CD14-positive monocyte (primary cell): ENCODE data around the gene DPF1. TPM values are rescaled to one million over a fixed set of nuclear protein-coding genes. Genes with fewer than 3 reads are reported as not detected.
"Not testable (repeated sequence)": the region's sequence is repeated elsewhere in the genome, so short reads cannot be mapped to it uniquely, and the experiment has no call there.

Source experiments
- DNase-seq, 3 donors: peaks; one replicate each; pipeline ENCODE4 v3.0.0-alpha.2; 2011 to 2022
- H2AFZ ChIP-seq: 2 replicates; pipeline ENCODE4 v1.6.0; 2012; ENCODE audit warnings: mild to moderate bottlenecking, low read depth, low read length, inconsistent platforms; ENCODE audit not compliant: insufficient read depth, poor library complexity, severe bottlenecking
- H3K27ac ChIP-seq, 2 donors: 1 replicate in 1 of 2; 2 replicates in 1 of 2; pipeline ENCODE4 v1.5.1; 2012 to 2013; ENCODE audit warnings: low read length in 2 of 2, control low read depth in 1 of 2, inconsistent platforms in 1 of 2, low read depth in 1 of 2, mild to moderate bottlenecking in 1 of 2
- H3K27me3 ChIP-seq, 2 donors: one replicate each; pipeline versions ENCODE4 v1.6.0 to v1.6.1; 2011 to 2013; ENCODE audit warnings: low read length in 2 of 2; ENCODE audit not compliant: control insufficient read depth in 2 of 2, insufficient read depth in 2 of 2
- H3K36me3 ChIP-seq, 2 donors: replicated peaks in 1 of 2; 1 replicate in 1 of 2; 2 replicates in 1 of 2; pipeline versions ENCODE4 v1.5.1 to v1.6.1; 2012 to 2013; ENCODE audit warnings: low read length in 2 of 2, control low read depth in 1 of 2, inconsistent platforms in 1 of 2, mild to moderate bottlenecking in 1 of 2; ENCODE audit not compliant: insufficient read depth in 2 of 2, control insufficient read depth in 1 of 2
- H3K4me1 ChIP-seq, 2 donors: 1 replicate in 1 of 2; 2 replicates in 1 of 2; pipeline versions ENCODE4 v1.5.1 to v1.6.1; 2012 to 2013; ENCODE audit warnings: low read length in 2 of 2, control low read depth in 1 of 2, inconsistent platforms in 1 of 2, mild to moderate bottlenecking in 1 of 2, moderate library complexity in 1 of 2; ENCODE audit not compliant: insufficient read depth in 2 of 2, control insufficient read depth in 1 of 2
- H3K4me2 ChIP-seq: replicated peaks from 2 replicates; pipeline ENCODE3; 2012; ENCODE audit warnings: low read length, moderate library complexity, mild to moderate bottlenecking; ENCODE audit not compliant: poor library complexity, severe bottlenecking; ENCODE audit errors: extremely low read depth
- H3K4me3 ChIP-seq, 3 experiments: fragments of 200-600 bp in 1 of 3; sonication (generic) in 1 of 3; replicated peaks in 1 of 3; 1 replicate in 2 of 3; 2 replicates in 1 of 3; pipeline ENCODE4 v1.5.1; 2011 to 2013; ENCODE audit warnings: low read length in 3 of 3, mild to moderate bottlenecking in 3 of 3, control low read depth in 2 of 3, low read depth in 2 of 3, inconsistent platforms in 1 of 3, moderate library complexity in 1 of 3
- H3K79me2 ChIP-seq: 2 replicates; pipeline ENCODE4 v1.6.0; 2012; ENCODE audit warnings: mild to moderate bottlenecking, control low read depth, inconsistent platforms, low read length, moderate library complexity; ENCODE audit not compliant: insufficient read depth
- H3K9ac ChIP-seq: 2 replicates; pipeline ENCODE4 v1.6.0; 2017; ENCODE audit warnings: low read length, mild to moderate bottlenecking; ENCODE audit not compliant: insufficient read depth, poor library complexity, severe bottlenecking
- H3K9me3 ChIP-seq, 2 donors: replicated peaks in 1 of 2; 1 replicate in 1 of 2; 2 replicates in 1 of 2; pipeline versions ENCODE4 v1.5.1 to v1.6.1; 2012 to 2013; ENCODE audit warnings: low read length in 2 of 2, control low read depth in 1 of 2; ENCODE audit not compliant: control insufficient read depth in 1 of 2, insufficient read depth in 1 of 2
- H4K20me1 ChIP-seq: 2 replicates; pipeline ENCODE4 v1.6.0; 2012; ENCODE audit warnings: mild to moderate bottlenecking, low read length, control low read depth, moderate library complexity; ENCODE audit not compliant: insufficient read depth
- H3K27ac Mint-ChIP-seq, 7 donors: one replicate each; pipeline ENCODE4 v1.8.0; 2020; ENCODE audit warnings: mild to moderate bottlenecking in 7 of 7, mixed read lengths in 7 of 7, moderate library complexity in 6 of 7, inconsistent platforms in 2 of 7
- H3K27me3 Mint-ChIP-seq, 3 donors: one replicate each; pipeline ENCODE4 v1.8.0; 2021 to 2022; ENCODE audit warnings: low read depth in 3 of 3, mild to moderate bottlenecking in 3 of 3, mixed read lengths in 3 of 3, moderate library complexity in 3 of 3, inconsistent platforms in 1 of 3
- H3K36me3 Mint-ChIP-seq, 2 donors: one replicate each; pipeline ENCODE4 v1.8.0; 2020; ENCODE audit warnings: mixed read lengths in 2 of 2, inconsistent platforms in 1 of 2, mild to moderate bottlenecking in 1 of 2
- H3K4me1 Mint-ChIP-seq: one replicate; pipeline ENCODE4 v1.8.0; 2020; ENCODE audit warnings: mild to moderate bottlenecking, mixed read lengths
- H3K4me3 Mint-ChIP-seq, 2 donors: one replicate each; pipeline ENCODE4 v1.8.0; 2020; ENCODE audit warnings: mild to moderate bottlenecking in 2 of 2, mixed read lengths in 2 of 2, moderate library complexity in 1 of 2
- H3K9me3 Mint-ChIP-seq, 7 donors: one replicate each; pipeline ENCODE4 v1.8.0; 2020 to 2022; ENCODE audit warnings: mixed read lengths in 7 of 7, mild to moderate bottlenecking in 6 of 7, moderate library complexity in 6 of 7, inconsistent platforms in 2 of 7
- CTCF ChIP-seq: fragments of 200-600 bp; IDR thresholded peaks from one replicate; pipeline ENCODE4 v1.8.0; 2022; ENCODE audit warnings: antibody characterized with exemption, mild to moderate bottlenecking
- WGBS: methylation state at CpG from one replicate; pipeline ENCODE4 v1.1.5; 2013; ENCODE audit warnings: missing lambda C conversion rate; ENCODE audit not compliant: insufficient coverage; 5-methylcytosine and 5-hydroxymethylcytosine counted together
- intact Hi-C, 2 donors: fragments of 100-400 bp; cut with micrococcal nuclease; formaldehyde crosslinking; loops; one replicate each; pipeline versions ENCODE4 v1.15.0 to v1.15.1; 2023
- polyA plus RNA-seq, 3 donors: library from polyadenylated mRNA; depleted of rRNA in 1 of 3; unstranded in 2 of 3; stranded (reverse) in 1 of 3; fragments of 300-500 nt in 2 of 3; fragments of >200 nt in 1 of 3; fragmentation: Illumina TruSeq in 2 of 3; gene quantifications; 1 replicate in 2 of 3; 2 replicates in 1 of 3; pipeline ENCODE4 v1.2.3, GENCODE V29; 2012 to 2021

Gene DPF1
- polyA plus RNA-seq, 3 donors: not detected

GRCh38 chr19:38233740-38234251, 9.8 kb upstream of the DPF1 start:
- Histone ChIP-seq H3K27ac (no peak overlapping the region), H3K4me2 (no peak overlapping the region), H3K4me1 (peaks cover 4 to 6% of the 10 kb centered on the region in 2 donors), H3K9me3 (peaks cover 0 to 5% of the 10 kb centered on the region in 2 donors), H3K79me2 (no peaks in the 10 kb centered on the region), H4K20me1 (no peaks in the 10 kb centered on the region), H3K4me3 (no peak overlapping the region), H3K9ac (no peak overlapping the region), H3K27me3 (peaks cover 19 to 30% of the 10 kb centered on the region in 2 donors), H3K36me3 (no peaks in the 10 kb centered on the region), H2AFZ (peak overlapping the region; percentile 31)
- intact Hi-C loops: loop anchor here (2.0 to 5.0 kb wide), 3 partner anchors 101 to 331 kb away; partner anchors contain the start of genes CATSPERG (in 2 of the 2) and PSMD8 (in 1 of the 2)
- H3K9me3 Mint-ChIP-seq: peaks cover 0 to 15% (median 5%) of the 10 kb centered on the region in 7 donors
- H3K4me1 Mint-ChIP-seq: peaks cover 3% of the 10 kb centered on the region
- DNase-seq: peak; percentile 77 to 80 (median 79)
- no peaks in the 10 kb centered on the region for H3K36me3 Mint-ChIP-seq
- 30% methylated on average over 7 of the region's 7 CpGs for WGBS
- peaks cover 25 to 43% (median 34%) of the 10 kb centered on the region in 3 donors for H3K27me3 Mint-ChIP-seq
- peak; percentile 82 for TF ChIP-seq CTCF
- peak overlapping the region in 1 of 7 donors; percentile 58 for H3K27ac Mint-ChIP-seq
- H3K4me3 Mint-ChIP-seq: no peak overlapping the region

- Histone ChIP-seq H4K20me1 (no peaks in the 10 kb centered on the region), H3K79me2 (no peaks in the 10 kb centered on the region), H3K27me3 (peaks cover 33 to 48% of the 10 kb centered on the region in 2 donors), H3K4me2 (no peak overlapping the region), H3K9ac (no peak overlapping the region), H3K4me1 (peaks cover 6 to 9% of the 10 kb centered on the region in 2 donors), H3K4me3 (no peak overlapping the region), H3K36me3 (no peaks in the 10 kb centered on the region), H2AFZ (no peak overlapping the region), H3K27ac (no peak overlapping the region), H3K9me3 (peaks cover 0 to 9% of the 10 kb centered on the region in 2 donors)
- peaks cover 40 to 56% (median 49%) of the 10 kb centered on the region in 3 donors for H3K27me3 Mint-ChIP-seq
- peaks cover 0 to 23% (median 6%) of the 10 kb centered on the region in 7 donors for H3K9me3 Mint-ChIP-seq
- peaks cover 3% of the 10 kb centered on the region for H3K4me1 Mint-ChIP-seq
- DNase-seq: no peak
- H3K4me3 Mint-ChIP-seq: peak overlapping the region in 1 of 2 donors; percentile 67
- peaks cover 0 to 4% of the 10 kb centered on the region in 2 donors for H3K36me3 Mint-ChIP-seq
- no peak overlapping the region for H3K27ac Mint-ChIP-seq
- no peak for TF ChIP-seq CTCF
- intact Hi-C loops: loop anchor here (2.0 to 5.0 kb wide), 3 partner anchors 103 to 330 kb away; partner anchors contain the start of genes CATSPERG (in 2 of the 2) and PSMD8 (in 1 of the 2)
- WGBS: 89% methylated on average over 3 of the region's 7 CpGs
These were observed 7.9 kb upstream of the DPF1 start for GRCh38 chr19:38231918-38232317.

- H3K36me3 ChIP-seq, H3K79me2 ChIP-seq, H3K4me1 ChIP-seq, H3K27ac ChIP-seq, H3K4me3 ChIP-seq, H3K4me1 Mint-ChIP-seq, H4K20me1 ChIP-seq, H3K27ac Mint-ChIP-seq, H2AFZ ChIP-seq, H3K9me3 ChIP-seq, H3K36me3 Mint-ChIP-seq, DNase-seq, H3K4me2 ChIP-seq, H3K9ac ChIP-seq: not testable (repeated sequence)
- H3K9me3 Mint-ChIP-seq: peaks cover 0 to 25% (median 6%) of the 10 kb centered on the region in 7 donors
- H3K4me3 Mint-ChIP-seq: peak overlapping the region in 1 of 2 donors; percentile 70
- intact Hi-C loops: loop anchor here (5.0 kb wide), 2 partner anchors 142 to 328 kb away; partner anchors contain the start of gene PSMD8 (in 1 of the 2)
- peaks cover 47 to 67% (median 56%) of the 10 kb centered on the region in 3 donors for H3K27me3 Mint-ChIP-seq
- peaks cover 38 to 59% of the 10 kb centered on the region in 2 donors for H3K27me3 ChIP-seq
- WGBS: no CpG with 5 or more reads among the region's 3 CpGs
These were observed 6.6 kb upstream of the DPF1 start for GRCh38 chr19:38230506-38231133.
